ENCODE results near the gene SLC22A16. TPM values are rescaled to one million over a fixed set of nuclear protein-coding genes. Genes with fewer than 3 reads are reported as not detected.

Gene SLC22A16
- total RNA-seq, 1 experiment from 2014 or later, result not detected

DNA sequence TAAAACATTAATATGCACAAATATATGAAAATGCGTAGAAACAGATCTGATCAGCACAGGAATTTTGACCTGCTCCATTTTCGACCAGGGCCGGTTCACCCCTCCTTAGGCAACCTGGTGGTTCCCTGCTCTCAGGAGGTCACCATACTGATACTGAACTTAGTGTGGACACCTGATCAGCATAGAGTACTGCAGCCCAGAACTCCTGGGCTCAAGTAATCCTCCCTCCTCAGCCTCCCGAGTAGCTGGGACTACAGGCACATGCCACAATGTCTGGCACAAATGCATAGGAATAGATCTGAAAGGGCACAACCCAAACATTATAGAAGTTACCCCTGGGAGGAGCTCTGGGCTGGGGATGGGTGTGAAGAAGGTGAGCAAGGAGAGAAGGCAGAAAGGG lies 36.4 kb downstream of the SLC22A16 start:
- Mint-ChIP-seq H3K4me1 (ENCODE audit: insufficient read depth, unreplicated experiment) (no peaks in the 10 kb centered on the region), H3K36me3 (ENCODE audit: insufficient read depth, unreplicated experiment) (no peaks in the 10 kb centered on the region), H3K9me3 (ENCODE audit: unreplicated experiment) (no peaks in the 10 kb centered on the region), H3K27ac (ENCODE audit: low read depth, unreplicated experiment) (no peak overlapping the region), H3K27me3 (ENCODE audit: insufficient read depth, unreplicated experiment) (peaks cover 19% of the 10 kb centered on the region), H3K4me3 (ENCODE audit: unreplicated experiment) (no peak overlapping the region)
- DNase-seq (ENCODE audit: unreplicated experiment), result no peak
- no peak for TF ChIP-seq CTCF (IDR thresholded peaks at IDR 0.05; ENCODE audit: unreplicated experiment)
- no TSS peak for BruUV-seq (replicated peaks)
- intact Hi-C loops (cut with micrococcal nuclease), result no loop called here
- ChIA-PET CTCF (no interaction called here), POLR2A (no interaction called here)

GRCh38 chr6:110439356-110439755 lies 37.1 kb downstream of the SLC22A16 start:
- CTCF ChIA-PET, result no interaction called here
- POLR2A ChIA-PET, result interaction anchor here (0.7 kb wide), 1 partner anchor 1648 kb away, joined by 3 read pairs; the partner anchor contains the start of gene TUBE1
- peaks cover 19% of the 10 kb centered on the region for H3K27me3 Mint-ChIP-seq (ENCODE audit: insufficient read depth, unreplicated experiment)
- no peak overlapping the region for H3K27ac Mint-ChIP-seq (ENCODE audit: low read depth, unreplicated experiment)
- DNase-seq (ENCODE audit: unreplicated experiment), result no peak
- no peaks in the 10 kb centered on the region for H3K36me3 Mint-ChIP-seq (ENCODE audit: insufficient read depth, unreplicated experiment)
- no TSS peak for BruUV-seq (replicated peaks)
- no peaks in the 10 kb centered on the region for H3K9me3 Mint-ChIP-seq (ENCODE audit: unreplicated experiment)
- no peak for TF ChIP-seq CTCF (IDR thresholded peaks at IDR 0.05; ENCODE audit: unreplicated experiment)
- intact Hi-C loops (cut with micrococcal nuclease), result no loop called here
- no peaks in the 10 kb centered on the region for H3K4me1 Mint-ChIP-seq (ENCODE audit: insufficient read depth, unreplicated experiment)
- no peak overlapping the region for H3K4me3 Mint-ChIP-seq (ENCODE audit: unreplicated experiment)

DNA sequence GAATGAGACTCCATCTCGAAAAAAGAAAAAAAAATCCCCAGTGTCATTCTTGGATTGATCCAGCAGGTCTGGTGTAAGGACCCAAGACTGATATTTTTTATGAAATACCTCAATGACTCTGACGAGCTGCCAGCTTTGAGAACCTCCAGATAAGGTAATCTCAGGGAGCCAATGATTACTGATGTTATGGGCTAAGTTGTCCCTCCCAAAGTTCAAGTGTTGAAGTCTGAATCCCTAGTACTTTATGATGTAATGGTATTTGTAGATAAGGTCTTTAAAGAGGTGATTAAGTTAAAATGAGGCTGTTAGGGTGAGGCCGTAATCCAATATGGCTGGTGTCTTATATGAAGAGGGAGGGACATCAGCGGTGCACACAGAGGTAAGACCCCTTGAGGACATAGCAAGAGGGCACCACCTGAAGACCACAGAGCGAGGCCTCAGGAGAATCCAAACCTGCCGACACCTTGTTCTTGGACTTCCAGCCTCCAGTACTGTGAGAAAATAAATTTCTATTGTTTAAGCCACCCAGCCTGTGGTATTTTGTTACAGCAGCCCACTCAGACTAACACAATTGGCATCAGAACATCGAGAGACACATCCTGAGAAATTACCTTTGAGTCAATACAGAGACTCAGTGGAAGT lies 41.3 kb downstream of the SLC22A16 start:
- no peaks in the 10 kb centered on the region for H3K9me3 Mint-ChIP-seq (ENCODE audit: unreplicated experiment)
- no TSS peak for BruUV-seq (replicated peaks)
- CTCF ChIA-PET, result no interaction called here
- H3K4me1 Mint-ChIP-seq (ENCODE audit: insufficient read depth, unreplicated experiment), result no peaks in the 10 kb centered on the region
- POLR2A ChIA-PET, result no interaction called here
- TF ChIP-seq CTCF (IDR thresholded peaks at IDR 0.05; ENCODE audit: unreplicated experiment), result no peak
- H3K27me3 Mint-ChIP-seq (ENCODE audit: insufficient read depth, unreplicated experiment), result peaks cover 26% of the 10 kb centered on the region
- intact Hi-C loops (cut with micrococcal nuclease), result no loop called here
- H3K4me3 Mint-ChIP-seq (ENCODE audit: unreplicated experiment), result no peak overlapping the region
- H3K36me3 Mint-ChIP-seq (ENCODE audit: insufficient read depth, unreplicated experiment), result no peaks in the 10 kb centered on the region
- no peak overlapping the region for H3K27ac Mint-ChIP-seq (ENCODE audit: low read depth, unreplicated experiment)
- no peak for DNase-seq (ENCODE audit: unreplicated experiment)

GRCh38 chr6:110432285-110432900 lies 44.0 kb downstream of the SLC22A16 start:
- POLR2A ChIA-PET, result no interaction called here
- no peak for DNase-seq (ENCODE audit: unreplicated experiment)
- H3K4me1 Mint-ChIP-seq (ENCODE audit: insufficient read depth, unreplicated experiment), result no peaks in the 10 kb centered on the region
- H3K27ac Mint-ChIP-seq (ENCODE audit: low read depth, unreplicated experiment), result no peak overlapping the region
- intact Hi-C loops (cut with micrococcal nuclease), result no loop called here
- H3K27me3 Mint-ChIP-seq (ENCODE audit: insufficient read depth, unreplicated experiment), result peaks cover 30% of the 10 kb centered on the region
- TF ChIP-seq CTCF (IDR thresholded peaks at IDR 0.05; ENCODE audit: unreplicated experiment), result no peak
- no peaks in the 10 kb centered on the region for H3K9me3 Mint-ChIP-seq (ENCODE audit: unreplicated experiment)
- CTCF ChIA-PET, result interaction anchor here (0.6 kb wide), 1 partner anchor 529 kb away, joined by 3 read pairs; no protein-coding TSS in a partner anchor
- no peak overlapping the region for H3K4me3 Mint-ChIP-seq (ENCODE audit: unreplicated experiment)
- no peaks in the 10 kb centered on the region for H3K36me3 Mint-ChIP-seq (ENCODE audit: insufficient read depth, unreplicated experiment)
- no TSS peak for BruUV-seq (replicated peaks)

Measured in MCF 10A (cell line).